ENCODE measurements around the gene RTN4R. TPM values are rescaled to one million over a fixed set of nuclear protein-coding genes. Genes with fewer than 3 reads are reported as not detected.

Gene RTN4R
- total and polyA plus RNA-seq, 9 of the 15 experiments (the other 6 are each of a cell fraction or from before 2014, with no cell fraction given): 0.04 to 2.8 (median 1.4) TPM; not detected in 3

- no peak for TF ChIP-seq ZNF124 (CRISPR knock-in tag; IDR thresholded peaks at IDR 0.05)
- no peak for TF ChIP-seq FIP1L1 (IDR thresholded peaks at IDR 0.05; ENCODE audit: low read depth, low read length, poor library complexity, severe bottlenecking)
- TF ChIP-seq SMARCA5 (IDR thresholded peaks at IDR 0.05): peak; percentile 49; the same call in 1 of the 2 replicates
- TF ChIP-seq ZNF699 (CRISPR knock-in tag; IDR thresholded peaks at IDR 0.05; ENCODE audit: insufficient replicate concordance): no peak
- TF ChIP-seq KAT2B (IDR thresholded peaks at IDR 0.05; ENCODE audit: low read depth, low read length): peak; percentile 49
- TF ChIP-seq SMAD4 (CRISPR knock-in tag; conservative IDR thresholded peaks at IDR 0.05): no peak
- TF ChIP-seq, protein P1, sequence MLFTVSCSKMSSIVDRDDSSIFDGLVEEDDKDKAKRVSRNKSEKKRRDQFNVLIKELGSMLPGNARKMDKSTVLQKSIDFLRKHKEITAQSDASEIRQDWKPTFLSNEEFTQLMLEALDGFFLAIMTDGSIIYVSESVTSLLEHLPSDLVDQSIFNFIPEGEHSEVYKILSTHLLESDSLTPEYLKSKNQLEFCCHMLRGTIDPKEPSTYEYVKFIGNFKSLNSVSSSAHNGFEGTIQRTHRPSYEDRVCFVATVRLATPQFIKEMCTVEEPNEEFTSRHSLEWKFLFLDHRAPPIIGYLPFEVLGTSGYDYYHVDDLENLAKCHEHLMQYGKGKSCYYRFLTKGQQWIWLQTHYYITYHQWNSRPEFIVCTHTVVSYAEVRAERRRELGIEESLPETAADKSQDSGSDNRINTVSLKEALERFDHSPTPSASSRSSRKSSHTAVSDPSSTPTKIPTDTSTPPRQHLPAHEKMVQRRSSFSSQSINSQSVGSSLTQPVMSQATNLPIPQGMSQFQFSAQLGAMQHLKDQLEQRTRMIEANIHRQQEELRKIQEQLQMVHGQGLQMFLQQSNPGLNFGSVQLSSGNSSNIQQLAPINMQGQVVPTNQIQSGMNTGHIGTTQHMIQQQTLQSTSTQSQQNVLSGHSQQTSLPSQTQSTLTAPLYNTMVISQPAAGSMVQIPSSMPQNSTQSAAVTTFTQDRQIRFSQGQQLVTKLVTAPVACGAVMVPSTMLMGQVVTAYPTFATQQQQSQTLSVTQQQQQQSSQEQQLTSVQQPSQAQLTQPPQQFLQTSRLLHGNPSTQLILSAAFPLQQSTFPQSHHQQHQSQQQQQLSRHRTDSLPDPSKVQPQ (CRISPR knock-in tag; IDR thresholded peaks at IDR 0.05; ENCODE audit: borderline replicate concordance): no peak
- peak; percentile 73; the same call in 1 of the 2 replicates for TF ChIP-seq HDGF (IDR thresholded peaks at IDR 0.05)
- TF ChIP-seq, protein P2, sequence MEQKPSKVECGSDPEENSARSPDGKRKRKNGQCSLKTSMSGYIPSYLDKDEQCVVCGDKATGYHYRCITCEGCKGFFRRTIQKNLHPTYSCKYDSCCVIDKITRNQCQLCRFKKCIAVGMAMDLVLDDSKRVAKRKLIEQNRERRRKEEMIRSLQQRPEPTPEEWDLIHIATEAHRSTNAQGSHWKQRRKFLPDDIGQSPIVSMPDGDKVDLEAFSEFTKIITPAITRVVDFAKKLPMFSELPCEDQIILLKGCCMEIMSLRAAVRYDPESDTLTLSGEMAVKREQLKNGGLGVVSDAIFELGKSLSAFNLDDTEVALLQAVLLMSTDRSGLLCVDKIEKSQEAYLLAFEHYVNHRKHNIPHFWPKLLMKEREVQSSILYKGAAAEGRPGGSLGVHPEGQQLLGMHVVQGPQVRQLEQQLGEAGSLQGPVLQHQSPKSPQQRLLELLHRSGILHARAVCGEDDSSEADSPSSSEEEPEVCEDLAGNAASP (IDR thresholded peaks at IDR 0.05): no peak
- no peak for TF ChIP-seq POLR2H (tag; IDR thresholded peaks at IDR 0.05; ENCODE audit: low read depth)
- no peak for TF ChIP-seq ETV5 (CRISPR knock-in tag; IDR thresholded peaks at IDR 0.05; ENCODE audit: low read depth)
- TF ChIP-seq HINFP (tag; conservative IDR thresholded peaks at IDR 0.05; ENCODE audit: low read depth): no peak
- TF ChIP-seq, protein P3, sequence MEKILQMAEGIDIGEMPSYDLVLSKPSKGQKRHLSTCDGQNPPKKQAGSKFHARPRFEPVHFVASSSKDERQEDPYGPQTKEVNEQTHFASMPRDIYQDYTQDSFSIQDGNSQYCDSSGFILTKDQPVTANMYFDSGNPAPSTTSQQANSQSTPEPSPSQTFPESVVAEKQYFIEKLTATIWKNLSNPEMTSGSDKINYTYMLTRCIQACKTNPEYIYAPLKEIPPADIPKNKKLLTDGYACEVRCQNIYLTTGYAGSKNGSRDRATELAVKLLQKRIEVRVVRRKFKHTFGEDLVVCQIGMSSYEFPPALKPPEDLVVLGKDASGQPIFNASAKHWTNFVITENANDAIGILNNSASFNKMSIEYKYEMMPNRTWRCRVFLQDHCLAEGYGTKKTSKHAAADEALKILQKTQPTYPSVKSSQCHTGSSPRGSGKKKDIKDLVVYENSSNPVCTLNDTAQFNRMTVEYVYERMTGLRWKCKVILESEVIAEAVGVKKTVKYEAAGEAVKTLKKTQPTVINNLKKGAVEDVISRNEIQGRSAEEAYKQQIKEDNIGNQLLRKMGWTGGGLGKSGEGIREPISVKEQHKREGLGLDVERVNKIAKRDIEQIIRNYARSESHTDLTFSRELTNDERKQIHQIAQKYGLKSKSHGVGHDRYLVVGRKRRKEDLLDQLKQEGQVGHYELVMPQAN (IDR thresholded peaks at IDR 0.05; ENCODE audit: borderline replicate concordance): 0 out of 2 replicates have a peak, but pooled peaks have one; percentile 29
- TF ChIP-seq COPS2 (conservative IDR thresholded peaks at IDR 0.05): no peak
- TF ChIP-seq BCLAF1 (IDR thresholded peaks at IDR 0.05; ENCODE audit: borderline replicate concordance in 1 of 2, control insufficient read depth in 1 of 2, low read depth in 2 of 2, low read length in 1 of 2): no peak
- TF ChIP-seq ZNF232 (CRISPR knock-in tag; IDR thresholded peaks at IDR 0.05): no peak
Observed at GRCh38 chr22:20211997-20212753, 55.9 kb downstream of the RTN4R start (continued).

Measured in K562 (cell line).